HL-60/S4 (cell line): ENCODE measurements around the gene SLC9A3.

Experiments used
- in situ Hi-C: fragments of 300-500 bp; cut with MboI; formaldehyde crosslinking; loops from 2 replicates; pipeline ENCODE4 v1.14.3; 2022; ENCODE audit warnings: low sequenced_read_pairs

SLC9A3 gene

DNA sequence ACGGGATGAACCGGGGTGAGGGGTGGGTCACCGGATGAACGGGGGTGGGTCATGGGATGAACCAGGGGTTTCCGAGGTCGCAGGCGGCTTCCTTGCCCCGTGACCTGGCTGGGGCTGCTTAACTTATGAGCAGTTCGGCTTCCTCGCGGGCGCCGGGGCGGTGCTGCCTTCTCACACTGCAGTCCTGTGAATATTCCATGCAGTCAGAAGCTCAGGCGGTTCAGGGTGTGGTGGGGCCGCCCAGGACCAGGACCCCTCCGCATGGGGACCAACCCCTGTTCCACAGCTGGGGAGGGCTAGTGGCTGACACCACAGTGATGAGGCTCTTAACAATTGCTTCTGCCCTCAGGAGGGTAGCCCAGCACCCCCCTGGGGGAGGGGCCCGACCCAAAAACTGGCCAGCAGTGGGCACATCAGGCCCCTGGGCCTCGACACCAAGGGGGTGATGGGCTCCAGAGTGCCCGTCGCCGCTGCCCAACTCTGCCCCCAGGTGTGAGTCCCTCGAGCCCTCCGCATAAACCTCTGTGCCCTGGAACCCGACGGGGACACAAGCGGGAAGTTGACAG is 30.9 kb upstream of the SLC9A3 start:
- in situ Hi-C loops, result no loop called here

GRCh38 chr5:554284-554988 is 30.2 kb upstream of the SLC9A3 start:
- in situ Hi-C loops, result no loop called here

DNA sequence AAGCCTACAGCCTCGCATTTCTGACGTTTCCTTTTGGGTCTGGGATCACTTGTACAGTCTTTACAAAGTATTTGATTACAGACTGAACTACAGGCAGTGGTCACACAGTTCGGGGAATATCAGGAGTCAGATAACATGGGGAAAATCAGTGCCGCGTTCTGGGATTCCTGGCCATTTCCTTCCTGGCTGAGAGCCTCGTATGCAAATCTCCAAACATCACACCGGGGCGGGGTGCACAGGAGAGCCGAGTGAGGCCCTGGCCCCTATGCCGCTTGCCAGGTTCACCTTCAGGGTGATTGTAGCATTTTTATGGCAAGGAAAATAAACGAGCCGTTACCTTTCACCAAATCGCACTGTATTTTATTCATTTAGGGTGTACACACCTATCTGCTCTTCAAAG is 29.6 kb upstream of the SLC9A3 start:
- in situ Hi-C loops, result no loop called here

DNA sequence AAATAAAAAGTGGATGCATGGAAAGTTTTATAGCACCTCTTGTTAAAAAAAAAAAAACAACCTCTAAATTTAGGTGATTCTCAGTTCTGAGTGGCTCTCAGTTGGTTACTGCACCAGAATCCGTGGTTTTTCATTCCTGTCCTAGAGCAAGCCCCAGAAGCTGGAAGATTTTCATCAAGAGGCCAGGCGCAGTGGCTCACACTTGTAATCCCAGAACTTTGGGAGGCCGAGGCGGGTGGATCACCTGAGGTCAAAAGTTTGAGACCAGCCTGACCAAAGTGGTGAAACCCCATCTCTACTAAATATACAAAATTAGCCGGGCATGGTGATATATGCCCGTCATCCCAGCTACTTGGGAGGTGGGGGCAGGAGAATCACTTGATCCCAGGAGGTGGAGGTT is 27.2 kb upstream of the SLC9A3 start:
- in situ Hi-C loops, result no loop called here

DNA sequence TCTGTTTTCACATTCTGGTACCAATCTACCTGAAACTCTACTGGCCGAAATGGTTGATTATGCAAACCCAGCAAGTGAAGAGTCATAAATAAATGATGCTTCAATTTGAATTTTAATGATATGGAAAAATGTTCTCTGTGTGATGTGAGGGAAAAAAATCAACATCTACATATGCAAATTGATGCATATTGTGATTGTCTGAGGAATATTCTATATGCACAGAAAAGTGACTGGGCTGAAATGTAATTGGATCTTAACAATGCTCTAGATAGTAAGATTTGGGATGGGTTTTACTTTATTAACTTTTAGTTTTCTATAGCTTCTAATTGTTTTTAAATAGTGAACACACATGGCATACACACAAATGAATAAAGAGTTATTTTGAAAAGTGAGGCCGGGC is 25.0 kb upstream of the SLC9A3 start:
- in situ Hi-C loops, result no loop called here

- in situ Hi-C loops, result no loop called here
Measured at GRCh38 chr5:548256-548655, 24.0 kb upstream of the SLC9A3 start.

GRCh38 chr5:547086-547924 is 23.1 kb upstream of the SLC9A3 start:
- in situ Hi-C loops, result no loop called here

GRCh38 chr5:546376-546908 is 22.2 kb upstream of the SLC9A3 start:
- in situ Hi-C loops, result no loop called here

- in situ Hi-C loops, result no loop called here
Measured at GRCh38 chr5:545641-546375, 21.6 kb upstream of the SLC9A3 start.

- in situ Hi-C loops, result no loop called here
Measured at GRCh38 chr5:544675-545355, 20.6 kb upstream of the SLC9A3 start.

DNA sequence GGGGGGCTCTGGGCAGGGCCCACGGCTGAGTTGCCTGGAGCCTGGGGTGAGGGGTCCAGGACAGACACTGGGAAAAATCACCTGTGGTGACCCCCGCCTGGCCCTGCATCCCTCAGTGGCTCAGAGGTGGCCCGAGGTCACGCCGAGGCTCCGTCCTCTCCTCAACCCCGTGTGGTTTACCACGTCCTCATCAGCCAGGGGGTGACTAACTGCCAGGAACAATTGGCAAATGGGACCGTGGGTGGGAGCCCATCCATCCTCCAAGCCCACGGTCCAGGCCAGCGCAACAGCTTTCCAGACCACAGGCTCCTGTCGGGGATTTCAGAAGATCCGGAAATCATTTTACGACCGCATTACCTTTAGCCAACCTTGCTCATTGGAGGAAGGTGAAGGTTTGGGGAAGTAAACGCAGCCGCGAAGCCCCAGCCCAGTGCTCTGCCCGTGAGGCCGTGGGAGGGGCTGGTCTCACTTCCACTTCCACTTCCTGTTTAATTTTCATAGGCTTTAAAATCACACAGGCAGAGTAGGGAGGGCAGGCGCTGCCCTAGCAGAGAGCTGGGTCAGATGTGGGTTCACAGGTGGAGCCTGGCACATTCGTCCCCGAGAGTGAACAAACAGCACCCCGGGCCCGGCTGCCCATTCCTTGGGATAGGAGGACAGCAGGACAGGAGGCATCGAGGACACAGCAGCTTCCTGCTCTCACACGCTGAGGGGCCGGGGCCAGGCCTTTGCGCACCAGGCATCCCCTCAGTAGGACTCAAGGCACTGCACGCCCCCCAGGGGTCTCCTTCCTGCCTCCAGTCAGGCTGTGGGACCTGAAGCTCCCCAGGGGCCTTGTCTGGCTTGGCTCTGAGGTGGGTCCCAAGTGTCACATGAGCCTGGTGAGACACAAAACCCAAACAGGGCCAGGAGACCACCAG is 19.8 kb upstream of the SLC9A3 start:
- in situ Hi-C loops, result no loop called here

GRCh38 chr5:543351-543750 is 19.1 kb upstream of the SLC9A3 start:
- in situ Hi-C loops, result no loop called here

GRCh38 chr5:542319-543311 is 18.4 kb upstream of the SLC9A3 start:
- in situ Hi-C loops, result no loop called here

GRCh38 chr5:541539-542318 is 17.5 kb upstream of the SLC9A3 start:
- in situ Hi-C loops, result no loop called here

- in situ Hi-C loops, result no loop called here
Measured at GRCh38 chr5:540906-541538, 16.8 kb upstream of the SLC9A3 start.

GRCh38 chr5:540071-540905 is 16.0 kb upstream of the SLC9A3 start:
- in situ Hi-C loops, result no loop called here
